ENCODE data around the gene LRRC28. TPM values are rescaled to one million over a fixed set of nuclear protein-coding genes. Genes with fewer than 3 reads are reported as not detected.

The LRRC28 gene
- total and polyA plus RNA-seq, 2 donors (not counting 1 experiment from before 2014, with no cell fraction given): 13.3 to 31.8 TPM

- H3K4me2 ChIP-seq (replicated peaks; ENCODE audit: low read depth, low read length, poor library complexity, severe bottlenecking): no peak overlapping the region
- H3K27ac Mint-ChIP-seq: no peak overlapping the region
- CTCF ChIA-PET: no interaction called here
- no peaks in the 10 kb centered on the region for H3K36me3 ChIP-seq (replicated peaks in 1 of 2; ENCODE audit: control extremely low read depth in 1 of 2, control insufficient read depth in 1 of 2, extremely low read depth in 1 of 2, insufficient read depth in 2 of 2, low read length in 1 of 2)
- no peak for DNase-seq
- peaks cover 2% of the 10 kb centered on the region for H3K79me2 ChIP-seq (ENCODE audit: control insufficient read depth, insufficient read depth, low read length)
- H3K27me3 ChIP-seq (replicated peaks in 1 of 4; ENCODE audit: control extremely low read depth in 1 of 4, control insufficient read depth in 3 of 4, insufficient read depth in 4 of 4, low read length in 3 of 4): no peaks in the 10 kb centered on the region
- TF ChIP-seq CTCF (IDR thresholded peaks at IDR 0.05): no peak
- TF ChIP-seq EZH2 (IDR thresholded peaks at IDR 0.05; ENCODE audit: borderline replicate concordance, insufficient read depth, low read depth, low read length, poor library complexity, severe bottlenecking): no peak
- H3K9ac ChIP-seq (ENCODE audit: low read length): no peak overlapping the region
- POLR2A ChIA-PET: no interaction called here
- no peak overlapping the region for H3K4me3 Mint-ChIP-seq
- intact Hi-C loops (cut with micrococcal nuclease): no loop called here
- peaks cover 26 to 37% of the 10 kb centered on the region in 2 donors for H3K4me1 ChIP-seq (ENCODE audit: control insufficient read depth in 2 of 2, insufficient read depth in 2 of 2, low read length in 2 of 2)
- no peak overlapping the region for H2AFZ ChIP-seq (ENCODE audit: insufficient read depth, low read depth, low read length, poor library complexity, severe bottlenecking)
- H3K9me3 ChIP-seq (ENCODE audit: control extremely low read depth in 1 of 3, control insufficient read depth in 2 of 3, insufficient read depth in 1 of 3, low read length in 2 of 3): peaks cover 0 to 7% (median 0%) of the 10 kb centered on the region in 3 donors
- H3K27me3 Mint-ChIP-seq: no peaks in the 10 kb centered on the region
- H4K20me1 ChIP-seq (ENCODE audit: control insufficient read depth, insufficient read depth, low read length, poor library complexity, severe bottlenecking): no peaks in the 10 kb centered on the region
- peaks cover 3% of the 10 kb centered on the region for H3K9me3 Mint-ChIP-seq (ENCODE audit: insufficient read depth)
- peaks cover 41% of the 10 kb centered on the region for H3K4me1 Mint-ChIP-seq
- no peak overlapping the region for H3K27ac ChIP-seq (ENCODE audit: low read length in 2 of 2)
- ATAC-seq (ENCODE audit: low read depth): no peak
- H3K4me3 ChIP-seq (ENCODE audit: control extremely low read depth in 1 of 5, extremely low read depth in 1 of 5, insufficient read depth in 1 of 5, low read depth in 2 of 5, low read length in 4 of 5): no peak overlapping the region
- WGBS (ENCODE audit: insufficient coverage): 92% methylated on average over 5 of the region's 8 CpGs
Observed at GRCh38 chr15:99427210-99427609, 175.9 kb downstream of the LRRC28 start.

GRCh38 chr15:99427668-99428361 lies 176.5 kb downstream of the LRRC28 start:
- TF ChIP-seq EZH2 (IDR thresholded peaks at IDR 0.05; ENCODE audit: borderline replicate concordance, insufficient read depth, low read depth, low read length, poor library complexity, severe bottlenecking) (no peak), CTCF (IDR thresholded peaks at IDR 0.05) (no peak)
- intact Hi-C loops (cut with micrococcal nuclease): no loop called here
- no peak for DNase-seq

More at GRCh38 chr15:99427668-99428361, 176.5 kb downstream of the LRRC28 start:
- Histone ChIP-seq H3K27me3 (replicated peaks in 1 of 4; ENCODE audit: control extremely low read depth in 1 of 4, control insufficient read depth in 3 of 4, insufficient read depth in 4 of 4, low read length in 3 of 4) (no peaks in the 10 kb centered on the region), H3K36me3 (replicated peaks in 1 of 2; ENCODE audit: control extremely low read depth in 1 of 2, control insufficient read depth in 1 of 2, extremely low read depth in 1 of 2, insufficient read depth in 2 of 2, low read length in 1 of 2) (no peaks in the 10 kb centered on the region), H3K4me2 (replicated peaks; ENCODE audit: low read depth, low read length, poor library complexity, severe bottlenecking) (no peak overlapping the region), H3K79me2 (ENCODE audit: control insufficient read depth, insufficient read depth, low read length) (peaks cover 2% of the 10 kb centered on the region), H3K4me3 (ENCODE audit: control extremely low read depth in 1 of 5, extremely low read depth in 1 of 5, insufficient read depth in 1 of 5, low read depth in 2 of 5, low read length in 4 of 5) (no peak overlapping the region), H3K9ac (ENCODE audit: low read length) (no peak overlapping the region), H4K20me1 (ENCODE audit: control insufficient read depth, insufficient read depth, low read length, poor library complexity, severe bottlenecking) (no peaks in the 10 kb centered on the region), H2AFZ (ENCODE audit: insufficient read depth, low read depth, low read length, poor library complexity, severe bottlenecking) (no peak overlapping the region), H3K9me3 (ENCODE audit: control extremely low read depth in 1 of 3, control insufficient read depth in 2 of 3, insufficient read depth in 1 of 3, low read length in 2 of 3) (peaks cover 0 to 7% (median 0%) of the 10 kb centered on the region in 3 donors), H3K27ac (ENCODE audit: low read length in 2 of 2) (no peak overlapping the region), H3K4me1 (ENCODE audit: control insufficient read depth in 2 of 2, insufficient read depth in 2 of 2, low read length in 2 of 2) (peaks cover 32 to 43% of the 10 kb centered on the region in 2 donors)
- Mint-ChIP-seq H3K4me1 (peaks cover 43% of the 10 kb centered on the region), H3K4me3 (no peak overlapping the region), H3K27me3 (no peaks in the 10 kb centered on the region), H3K27ac (no peak overlapping the region), H3K9me3 (ENCODE audit: insufficient read depth) (no peaks in the 10 kb centered on the region)
- 94% methylated on average over 20 of the region's 22 CpGs for WGBS (ENCODE audit: insufficient coverage)
- ChIA-PET POLR2A (no interaction called here), CTCF (no interaction called here)
- ATAC-seq (ENCODE audit: low read depth): no peak
